Mammary epithelial cell (primary cell): ENCODE results near the gene DECR2.

Experiments
- CTCF ChIP-seq, 2 donors: IDR thresholded peaks in 1 of 2; conservative IDR thresholded peaks in 1 of 2; 2 replicates each; pipeline ENCODE4 v1.5.1; 2011 to 2012; ENCODE audit warnings: inconsistent platforms in 2 of 2, low read length in 2 of 2, mild to moderate bottlenecking in 2 of 2, control low read depth in 1 of 2, low read depth in 1 of 2; ENCODE audit not compliant: insufficient read depth in 1 of 2; ENCODE audit errors: extremely low read depth in 1 of 2
- EZH2 ChIP-seq: IDR thresholded peaks from 2 replicates; pipeline ENCODE4 v1.6.1; 2012; ENCODE audit warnings: low read length, inconsistent platforms, borderline replicate concordance

DNA sequence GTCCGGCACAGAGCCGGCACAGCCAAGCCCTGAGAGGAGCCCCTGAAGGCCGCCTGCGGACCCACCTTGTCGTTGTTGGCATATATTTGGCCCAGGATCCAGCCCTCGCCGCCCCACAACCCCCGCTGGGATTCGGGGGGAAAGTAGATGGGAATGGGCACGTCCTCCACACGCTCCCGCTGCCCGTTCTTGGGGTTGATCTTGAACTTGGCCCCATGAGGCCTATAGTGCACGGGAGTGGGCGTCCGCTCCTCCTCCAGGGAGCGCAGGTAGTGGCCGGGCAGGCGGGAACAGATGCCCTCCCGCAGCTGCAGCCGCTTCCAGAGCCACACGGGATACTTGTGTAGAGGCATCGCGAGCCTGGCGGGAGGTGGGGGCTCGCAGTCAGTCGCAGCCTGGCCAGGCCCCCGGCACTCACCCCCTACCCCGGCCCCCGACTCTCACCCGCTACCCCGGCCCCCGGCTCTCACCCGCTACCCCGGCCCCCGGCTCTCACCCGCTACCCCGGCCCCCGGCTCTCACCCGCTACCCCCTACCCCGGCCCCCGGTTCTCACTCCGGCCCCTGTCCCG lies 31.7 kb upstream of the DECR2 start:
- no peak for TF ChIP-seq CTCF (conservative IDR thresholded peaks at IDR 0.05 in 1 of 2, IDR thresholded peaks at IDR 0.05 in 1 of 2; ENCODE audit: extremely low read depth in 1 of 2, insufficient read depth in 1 of 2, low read depth in 1 of 2, low read length in 2 of 2)
- no peak for TF ChIP-seq EZH2
